Astrocyte (in vitro differentiated cells and primary cell): ENCODE data around the gene SMAD3.

Source experiments
- EZH2 ChIP-seq: IDR thresholded peaks from 2 replicates; pipeline ENCODE4 v1.6.1; 2012; ENCODE audit warnings: mild to moderate bottlenecking, low read length, inconsistent platforms; ENCODE audit not compliant: insufficient read depth
- TF ChIP-seq, protein P1 (sequence below): IDR thresholded peaks from 2 replicates; pipeline ENCODE4 v1.5.1; 2011; ENCODE audit warnings: low read depth, mild to moderate bottlenecking, inconsistent platforms, low read length, moderate library complexity; ENCODE audit not compliant: insufficient read depth

DNA sequence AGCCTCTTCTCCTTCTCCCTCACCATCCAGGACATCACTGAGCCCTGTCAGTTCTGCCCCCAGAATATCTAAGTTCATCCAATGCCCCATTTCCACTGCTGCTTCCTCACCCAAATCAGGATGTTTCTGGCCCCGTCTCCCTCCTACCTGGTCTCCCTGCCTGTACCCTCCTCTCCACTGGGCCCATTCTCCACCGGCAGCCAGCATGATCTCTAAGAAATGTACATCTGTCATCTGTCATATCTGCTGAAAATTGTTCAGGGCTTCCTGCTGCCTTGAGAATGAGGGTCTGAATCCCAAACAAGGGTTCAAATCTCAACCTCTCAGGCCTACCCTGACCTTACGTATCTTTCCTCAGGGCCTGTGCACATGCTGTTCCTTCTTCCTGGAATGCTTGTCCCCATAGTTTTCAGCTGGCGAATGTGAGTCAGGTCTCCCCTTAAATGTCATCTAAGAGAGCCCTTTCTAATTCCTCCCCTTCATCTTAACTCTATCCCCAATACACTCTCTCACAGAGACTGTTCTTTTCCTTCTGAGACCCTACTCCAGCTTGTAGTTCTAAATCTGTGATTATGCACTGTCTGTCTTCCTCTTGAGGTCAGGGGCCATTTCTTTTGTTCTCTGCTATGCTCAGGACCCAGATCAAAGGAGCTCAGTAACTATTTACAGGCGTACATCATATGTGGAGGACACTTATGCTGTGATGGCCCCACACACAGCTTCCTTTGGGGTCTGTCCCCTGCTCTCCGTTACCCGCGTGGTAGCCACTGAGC lies 40.8 kb downstream of the SMAD3 start:
- TF ChIP-seq, protein P1, sequence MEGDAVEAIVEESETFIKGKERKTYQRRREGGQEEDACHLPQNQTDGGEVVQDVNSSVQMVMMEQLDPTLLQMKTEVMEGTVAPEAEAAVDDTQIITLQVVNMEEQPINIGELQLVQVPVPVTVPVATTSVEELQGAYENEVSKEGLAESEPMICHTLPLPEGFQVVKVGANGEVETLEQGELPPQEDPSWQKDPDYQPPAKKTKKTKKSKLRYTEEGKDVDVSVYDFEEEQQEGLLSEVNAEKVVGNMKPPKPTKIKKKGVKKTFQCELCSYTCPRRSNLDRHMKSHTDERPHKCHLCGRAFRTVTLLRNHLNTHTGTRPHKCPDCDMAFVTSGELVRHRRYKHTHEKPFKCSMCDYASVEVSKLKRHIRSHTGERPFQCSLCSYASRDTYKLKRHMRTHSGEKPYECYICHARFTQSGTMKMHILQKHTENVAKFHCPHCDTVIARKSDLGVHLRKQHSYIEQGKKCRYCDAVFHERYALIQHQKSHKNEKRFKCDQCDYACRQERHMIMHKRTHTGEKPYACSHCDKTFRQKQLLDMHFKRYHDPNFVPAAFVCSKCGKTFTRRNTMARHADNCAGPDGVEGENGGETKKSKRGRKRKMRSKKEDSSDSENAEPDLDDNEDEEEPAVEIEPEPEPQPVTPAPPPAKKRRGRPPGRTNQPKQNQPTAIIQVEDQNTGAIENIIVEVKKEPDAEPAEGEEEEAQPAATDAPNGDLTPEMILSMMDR = no peak
- TF ChIP-seq EZH2 = no peak
